ENCODE measurements around the gene RALGPS1. TPM values are rescaled to one million over a fixed set of nuclear protein-coding genes. Genes with fewer than 3 reads are reported as not detected.

The RALGPS1 gene
- total and polyA plus RNA-seq, 2 of the 8 experiments (the other 6 are each of a cell fraction or from before 2014, with no cell fraction given): 20.0 to 23.5 TPM

DNA sequence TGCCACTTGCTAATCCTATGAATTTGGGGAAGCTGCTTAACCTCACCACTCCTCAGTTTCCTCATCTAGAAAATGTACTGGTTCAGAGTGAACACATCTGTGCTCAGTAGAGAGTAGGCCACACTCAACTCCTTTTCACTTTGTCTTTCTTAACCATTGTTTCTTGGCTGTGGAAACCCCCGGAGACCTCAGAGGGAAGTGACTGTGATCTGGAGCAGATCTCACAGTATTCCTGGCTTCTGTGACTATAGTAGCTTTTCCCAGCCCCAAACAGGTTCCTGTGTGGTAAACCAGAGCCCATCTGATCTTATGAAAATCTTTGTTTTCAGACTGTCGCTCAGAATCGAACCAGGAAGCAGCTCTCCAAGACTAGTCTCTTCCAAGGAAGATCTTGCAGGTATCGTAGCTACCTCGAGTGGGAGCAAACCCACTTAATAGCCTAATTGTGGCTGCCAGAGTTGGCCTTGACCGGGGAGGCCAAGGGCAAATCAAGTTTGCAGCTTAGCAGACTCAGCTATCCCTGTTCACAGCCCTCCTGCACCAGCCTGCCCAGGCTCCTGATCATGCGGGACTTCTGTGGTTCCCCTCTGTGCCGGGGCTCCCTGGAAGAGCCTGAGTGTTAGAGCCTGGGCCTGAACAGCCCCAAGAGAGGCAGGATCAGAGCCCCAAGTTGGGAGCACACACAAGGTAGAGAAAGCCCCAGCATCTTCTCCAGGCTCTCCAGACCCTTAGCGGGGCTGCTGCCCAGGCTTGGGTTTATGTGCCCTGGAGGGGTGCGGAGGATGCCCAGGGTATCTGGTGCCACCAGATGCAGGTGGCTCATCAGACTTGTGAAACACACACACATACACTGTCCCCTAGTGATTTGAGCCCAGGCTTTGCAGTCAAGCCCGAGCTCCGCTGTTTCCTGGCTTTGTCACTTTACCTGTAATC is 260.1 kb downstream of the RALGPS1 start:
- Histone ChIP-seq H3K36me3 (ENCODE audit: control insufficient read depth in 2 of 4, insufficient read depth in 4 of 4, low read length in 3 of 4) (no peaks in the 10 kb centered on the region), H3K4me2 (ENCODE audit: insufficient read depth in 1 of 2, low read depth in 2 of 2, low read length in 2 of 2) (no peak overlapping the region), H3K23me2 (ENCODE audit: low read depth, low read length) (no peaks in the 10 kb centered on the region), H4K91ac (replicated peaks; ENCODE audit: insufficient read length, low read length) (no peak overlapping the region), H2BK20ac (ENCODE audit: low read length) (no peak overlapping the region), H2AK5ac (ENCODE audit: low read depth, low read length) (no peak overlapping the region), H2BK5ac (ENCODE audit: low read depth, low read length) (no peak overlapping the region), H4K20me1 (replicated peaks in 1 of 2; ENCODE audit: control insufficient read depth in 1 of 2, insufficient read depth in 2 of 2, low read length in 2 of 2) (no peaks in the 10 kb centered on the region), H2BK120ac (replicated peaks; ENCODE audit: low read depth, low read length) (no peak overlapping the region), H3K4me3 (ENCODE audit: extremely low read depth in 1 of 4, insufficient read depth in 2 of 4, low read depth in 3 of 4, low read length in 4 of 4) (no peak overlapping the region), H3K14ac (ENCODE audit: insufficient read length) (no peak overlapping the region), H3K9ac (replicated peaks in 1 of 4; ENCODE audit: extremely low read depth in 1 of 4, low read depth in 3 of 4, low read length in 3 of 4) (no peak overlapping the region), H3K79me2 (ENCODE audit: control insufficient read depth in 1 of 2, insufficient read depth in 2 of 2, low read length in 2 of 2) (no peaks in the 10 kb centered on the region), H4K8ac (ENCODE audit: extremely low read depth, insufficient read depth, low read length) (no peak overlapping the region), H3K27me3 (replicated peaks in 1 of 4; ENCODE audit: control insufficient read depth in 3 of 4, extremely low read depth in 1 of 4, insufficient read depth in 3 of 4, low read length in 3 of 4) (no peaks in the 10 kb centered on the region), H3K4me1 (replicated peaks in 1 of 4; ENCODE audit: control insufficient read depth in 3 of 4, insufficient read depth in 4 of 4, low read length in 3 of 4) (no peaks in the 10 kb centered on the region; a peak in 1 of 7 replicates), H3K4ac (replicated peaks; ENCODE audit: insufficient read length, low read depth, low read length) (no peak overlapping the region), H3K23ac (ENCODE audit: insufficient read length) (no peak overlapping the region), H3K79me1 (ENCODE audit: low read depth, low read length) (no peaks in the 10 kb centered on the region), H3K56ac (replicated peaks; ENCODE audit: insufficient read length, low read depth, low read length) (no peak overlapping the region), H3K9me3 (ENCODE audit: insufficient read depth in 2 of 2, low read depth in 1 of 2, low read length in 1 of 2) (no peaks in the 10 kb centered on the region), H4K5ac (ENCODE audit: insufficient read length, low read depth, low read length) (no peak overlapping the region), H2BK12ac (ENCODE audit: low read depth, low read length) (no peak overlapping the region), H2BK15ac (ENCODE audit: low read length) (no peak overlapping the region), H2AFZ (ENCODE audit: low read length) (no peak overlapping the region), H3K27ac (ENCODE audit: low read depth, low read length) (no peak overlapping the region), H3K18ac (ENCODE audit: extremely low read depth, low read length) (no peak overlapping the region)
- TF ChIP-seq TAF7 (optimal IDR thresholded peaks at IDR 0.05; ENCODE audit: borderline replicate concordance, low read depth, low read length) (no peak), HDAC2 (IDR thresholded peaks at IDR 0.05; ENCODE audit: borderline replicate concordance in 1 of 2, low read depth in 2 of 2, low read length in 2 of 2) (no peak), MAFK (IDR thresholded peaks at IDR 0.05; ENCODE audit: low read depth, low read length) (no peak)
- TF ChIP-seq, protein P1, sequence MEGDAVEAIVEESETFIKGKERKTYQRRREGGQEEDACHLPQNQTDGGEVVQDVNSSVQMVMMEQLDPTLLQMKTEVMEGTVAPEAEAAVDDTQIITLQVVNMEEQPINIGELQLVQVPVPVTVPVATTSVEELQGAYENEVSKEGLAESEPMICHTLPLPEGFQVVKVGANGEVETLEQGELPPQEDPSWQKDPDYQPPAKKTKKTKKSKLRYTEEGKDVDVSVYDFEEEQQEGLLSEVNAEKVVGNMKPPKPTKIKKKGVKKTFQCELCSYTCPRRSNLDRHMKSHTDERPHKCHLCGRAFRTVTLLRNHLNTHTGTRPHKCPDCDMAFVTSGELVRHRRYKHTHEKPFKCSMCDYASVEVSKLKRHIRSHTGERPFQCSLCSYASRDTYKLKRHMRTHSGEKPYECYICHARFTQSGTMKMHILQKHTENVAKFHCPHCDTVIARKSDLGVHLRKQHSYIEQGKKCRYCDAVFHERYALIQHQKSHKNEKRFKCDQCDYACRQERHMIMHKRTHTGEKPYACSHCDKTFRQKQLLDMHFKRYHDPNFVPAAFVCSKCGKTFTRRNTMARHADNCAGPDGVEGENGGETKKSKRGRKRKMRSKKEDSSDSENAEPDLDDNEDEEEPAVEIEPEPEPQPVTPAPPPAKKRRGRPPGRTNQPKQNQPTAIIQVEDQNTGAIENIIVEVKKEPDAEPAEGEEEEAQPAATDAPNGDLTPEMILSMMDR (IDR thresholded peaks at IDR 0.05; ENCODE audit: control extremely low read depth in 1 of 3, insufficient read depth in 1 of 3, low read depth in 1 of 3, low read length in 3 of 3): no peak
- TF ChIP-seq, protein P2, sequence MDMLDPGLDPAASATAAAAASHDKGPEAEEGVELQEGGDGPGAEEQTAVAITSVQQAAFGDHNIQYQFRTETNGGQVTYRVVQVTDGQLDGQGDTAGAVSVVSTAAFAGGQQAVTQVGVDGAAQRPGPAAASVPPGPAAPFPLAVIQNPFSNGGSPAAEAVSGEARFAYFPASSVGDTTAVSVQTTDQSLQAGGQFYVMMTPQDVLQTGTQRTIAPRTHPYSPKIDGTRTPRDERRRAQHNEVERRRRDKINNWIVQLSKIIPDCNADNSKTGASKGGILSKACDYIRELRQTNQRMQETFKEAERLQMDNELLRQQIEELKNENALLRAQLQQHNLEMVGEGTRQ (IDR thresholded peaks at IDR 0.05; ENCODE audit: low read length): no peak
- DNase-seq (ENCODE audit: low read depth in 1 of 2, low spot score in 2 of 2): no peak
- POLR2A ChIA-PET (ENCODE audit: partially characterized antibody): interaction anchor here (1.4 kb wide), 1 partner anchor 139 kb away, joined by 3 read pairs; no protein-coding TSS in a partner anchor
- 92% methylated on average over 12 of the region's 12 CpGs; no CpG with 5 or more reads in 1 of the 2 experiments for WGBS, 2 experiments (ENCODE audit: extremely low coverage in 1 of 2, insufficient coverage in 1 of 2, insufficient read length in 1 of 2, insufficient replicate concordance in 2 of 2, low coverage in 1 of 2, low lambda C conversion rate in 2 of 2, missing lambda C conversion rate in 1 of 2)
- no peak for FAIRE-seq
- CTCF ChIA-PET (ENCODE audit: partially characterized antibody): interaction anchor here (0.8 to 1.7 kb wide), 7 partner anchors 12 to 234 kb away, joined by 3 to 6 read pairs (median 4); no protein-coding TSS in a partner anchor

Data from H1 (cell line).